Testis (tissue), 2 donors: ENCODE measurements around the gene RXRA.

Experiments
- CTCF ChIP-seq, 3 experiments: fragments of 450-650 bp in 2 of 3; fragments of 200-600 bp in 1 of 3; sonication (generic) in 1 of 3; IDR thresholded peaks; one replicate each; pipeline ENCODE4 v1.5.1; 2016 to 2019; ENCODE audit warnings: antibody characterized with exemption in 3 of 3, mild to moderate bottlenecking in 2 of 3, moderate library complexity in 1 of 3
- POLR2A ChIP-seq: fragments of 450-650 bp; IDR thresholded peaks from one replicate; pipeline ENCODE4 v1.6.1; 2017; ENCODE audit warnings: antibody characterized with exemption, mild to moderate bottlenecking, moderate library complexity

- TF ChIP-seq POLR2A (no peak), CTCF (IDR thresholded peaks at IDR 0.05) (no peak)
These were observed 77.0 kb downstream of the RXRA start for GRCh38 chr9:134403292-134403681.
